ENCODE data around the gene ZNF322.
"Not testable (repeated sequence)": the region's sequence is repeated elsewhere in the genome, so short reads cannot be mapped to it uniquely, and the experiment has no call there.

The ZNF322 gene, protein sequence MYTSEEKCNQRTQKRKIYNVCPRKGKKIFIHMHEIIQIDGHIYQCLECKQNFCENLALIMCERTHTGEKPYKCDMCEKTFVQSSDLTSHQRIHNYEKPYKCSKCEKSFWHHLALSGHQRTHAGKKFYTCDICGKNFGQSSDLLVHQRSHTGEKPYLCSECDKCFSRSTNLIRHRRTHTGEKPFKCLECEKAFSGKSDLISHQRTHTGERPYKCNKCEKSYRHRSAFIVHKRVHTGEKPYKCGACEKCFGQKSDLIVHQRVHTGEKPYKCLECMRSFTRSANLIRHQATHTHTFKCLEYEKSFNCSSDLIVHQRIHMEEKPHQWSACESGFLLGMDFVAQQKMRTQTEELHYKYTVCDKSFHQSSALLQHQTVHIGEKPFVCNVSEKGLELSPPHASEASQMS

DNA sequence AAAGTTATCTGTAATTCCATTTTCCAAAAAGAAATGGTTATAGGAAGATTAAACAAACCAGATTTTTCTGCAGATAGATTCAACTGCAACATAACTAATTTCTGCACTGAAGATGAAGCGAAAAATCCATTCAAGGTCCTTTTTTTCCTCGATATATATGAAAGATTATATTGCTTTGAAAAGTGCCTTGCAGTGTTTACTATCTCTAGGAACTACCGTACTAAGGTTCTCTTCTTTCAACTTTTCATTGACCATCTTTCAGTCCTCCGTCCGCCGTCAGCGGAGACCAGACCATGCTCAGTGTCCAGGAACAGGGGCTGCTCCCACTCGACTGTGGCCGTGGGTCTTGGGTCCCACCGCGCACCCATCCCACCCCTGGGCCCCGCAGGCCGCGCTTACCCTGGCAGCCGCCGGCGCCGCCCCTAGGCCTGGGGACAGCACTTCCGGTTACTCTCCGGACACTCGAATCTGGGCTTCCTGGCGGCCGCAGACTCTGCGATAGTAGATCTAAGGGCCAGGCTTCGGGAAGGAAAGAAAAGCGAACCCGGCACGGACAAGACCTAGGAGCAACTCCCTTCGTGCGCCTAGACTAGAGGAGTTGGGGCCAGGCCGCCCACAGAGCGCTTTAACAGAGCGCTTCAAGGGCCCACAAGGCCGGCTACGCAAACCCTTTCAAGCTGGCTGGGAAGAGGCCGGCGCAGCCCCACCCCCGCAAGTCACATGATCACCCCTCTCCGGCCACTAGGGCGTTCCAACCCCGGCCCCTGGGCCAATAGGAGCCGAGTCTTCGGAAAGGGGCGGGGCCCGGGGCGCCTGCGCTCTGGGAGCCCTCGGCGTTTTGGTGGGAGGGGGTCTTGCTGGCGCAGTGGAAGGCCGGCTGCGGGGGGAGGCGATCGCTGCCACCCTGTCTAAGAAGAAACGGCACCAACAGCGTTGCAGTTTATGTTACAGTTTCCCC lies at the start of gene ZNF322:
ZNF322 (minus strand) TSS at position 705 of the 958 bp plus-strand sequence. CDS start 21,193 bp downstream, outside the sequence.
- peak; percentile 80 to 83 for DNase-seq

DNA sequence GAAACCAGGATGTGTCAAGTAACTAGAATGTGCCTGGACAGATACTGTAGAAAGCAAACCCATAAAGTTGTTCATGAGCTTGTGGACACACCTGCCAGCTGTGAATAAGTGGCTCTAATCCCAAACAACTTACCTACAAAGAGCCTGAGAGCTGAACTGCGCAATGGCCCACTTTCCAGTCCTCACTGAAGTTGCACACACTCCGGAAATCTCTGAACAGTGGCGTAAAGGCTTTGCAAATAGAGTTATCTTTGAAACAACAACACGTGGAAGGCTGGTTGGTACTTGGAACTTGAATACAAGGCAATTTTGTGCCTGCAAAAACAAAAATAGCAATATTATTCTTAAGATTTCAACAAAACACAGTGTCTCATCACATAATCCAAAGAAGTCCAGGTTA lies 46.2 kb upstream of the ZNF322 start:
- DNase-seq: not testable (repeated sequence)

DNA sequence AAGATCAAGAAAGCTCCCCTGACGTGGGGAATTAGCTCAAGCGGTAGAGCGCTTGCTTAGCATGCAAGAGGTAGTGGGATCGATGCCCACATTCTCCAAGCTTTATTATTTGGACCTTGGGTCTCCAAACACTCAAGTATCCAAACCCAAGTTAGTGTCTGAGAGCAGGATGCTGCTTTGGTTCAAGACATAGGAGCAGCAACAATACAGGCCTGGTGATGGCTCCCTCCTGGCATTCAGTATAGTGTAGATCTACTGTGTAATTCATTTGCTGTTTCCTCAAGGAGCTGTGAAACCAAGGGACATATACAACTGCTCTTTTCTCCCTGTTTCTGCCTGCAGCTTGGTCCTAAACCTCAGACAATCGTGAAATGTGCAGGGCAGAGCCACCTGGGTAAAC lies 45.8 kb upstream of the ZNF322 start:
- DNase-seq: not testable (repeated sequence)

GRCh38 chr6:26701023-26701747 lies 41.6 kb upstream of the ZNF322 start:
- DNase-seq: not testable (repeated sequence)

DNA sequence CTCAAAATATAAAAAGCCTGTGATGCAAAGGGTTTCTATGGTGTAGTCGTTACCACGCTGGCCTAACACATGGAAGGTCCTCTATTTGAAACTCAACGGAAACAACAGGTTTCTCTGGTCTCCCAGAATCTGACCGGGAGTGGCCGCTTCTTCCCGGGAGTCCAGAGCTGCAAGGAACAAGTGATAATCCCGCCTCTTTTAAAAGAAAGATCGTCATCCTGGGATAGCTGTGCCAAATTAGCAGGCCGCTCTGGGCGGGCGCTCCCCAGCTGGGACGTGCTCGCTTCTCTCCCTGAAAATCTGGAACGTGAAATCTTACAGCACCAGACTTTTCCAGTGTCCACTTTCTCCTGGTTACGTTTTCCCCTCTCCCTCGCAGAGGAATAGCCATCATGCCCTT lies 38.0 kb upstream of the ZNF322 start:
- DNase-seq: not testable (repeated sequence)

GRCh38 chr6:26689324-26689947 lies 29.9 kb upstream of the ZNF322 start:
- not testable (repeated sequence) for DNase-seq

GRCh38 chr6:26682435-26683042 lies 23.0 kb upstream of the ZNF322 start:
- DNase-seq: not testable (repeated sequence)

- not testable (repeated sequence) for DNase-seq
Observed at GRCh38 chr6:26673287-26673686, 13.7 kb upstream of the ZNF322 start.

GRCh38 chr6:26670558-26670957 lies 11.0 kb upstream of the ZNF322 start:
- not testable (repeated sequence) for DNase-seq

DNA sequence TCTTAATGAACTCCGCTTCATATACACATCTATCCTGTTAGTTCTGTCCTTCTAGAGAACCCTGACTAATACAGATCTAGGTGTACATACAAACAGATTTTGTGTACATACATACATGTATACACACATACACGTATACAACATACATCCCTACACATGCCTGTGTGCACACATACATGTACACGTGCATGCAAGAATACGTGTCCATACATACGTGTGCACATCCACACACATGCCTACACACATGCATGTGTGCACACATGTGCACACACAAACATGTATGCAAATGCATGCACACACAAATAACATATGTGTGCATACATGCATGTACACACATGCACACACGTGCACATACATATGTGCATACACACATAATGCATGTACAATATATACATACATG lies 10.5 kb upstream of the ZNF322 start:
- not testable (repeated sequence) for DNase-seq

GRCh38 chr6:26660000-26660361 lies 435 bp upstream of the ZNF322 start:
- peak; percentile 14 to 15 for DNase-seq

DNA sequence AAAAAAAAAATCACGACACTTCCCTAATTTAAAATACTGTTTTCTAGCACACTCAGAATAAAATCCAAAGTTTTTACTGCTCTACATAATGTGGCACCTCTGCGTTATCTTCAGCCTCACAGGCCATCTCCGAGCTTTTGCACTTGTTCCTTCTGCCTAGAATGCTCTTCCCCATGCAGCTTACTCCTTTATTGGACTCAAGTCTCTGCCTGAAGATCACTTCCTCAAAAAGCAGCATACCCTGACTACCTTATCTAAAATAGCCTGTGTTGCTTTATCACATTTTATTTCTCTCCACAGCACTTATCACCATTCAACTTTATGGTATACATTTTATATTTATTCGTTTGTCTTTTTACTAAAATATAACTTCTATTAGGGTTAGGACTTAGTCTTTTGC lies 2.3 kb downstream of the ZNF322 start:
- DNase-seq: no peak

DNA sequence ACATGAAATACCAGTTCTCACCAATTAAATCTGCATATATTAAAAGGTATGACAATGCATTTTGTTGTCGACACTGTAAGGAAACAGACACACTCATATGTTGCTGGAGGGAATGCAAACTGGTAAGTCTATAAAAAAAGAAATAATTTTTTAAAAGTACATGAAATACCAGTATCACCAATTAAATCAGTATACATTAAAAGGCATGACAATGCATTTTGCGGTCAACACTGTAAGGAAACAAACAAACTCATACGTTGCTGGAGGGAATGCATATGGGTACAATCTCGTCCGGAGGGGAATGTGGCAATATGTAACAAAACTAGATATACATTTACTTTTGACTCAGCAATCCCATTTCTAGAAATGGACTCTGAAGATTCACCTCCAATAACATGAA lies 6.5 kb downstream of the ZNF322 start:
- no peak for DNase-seq

DNA sequence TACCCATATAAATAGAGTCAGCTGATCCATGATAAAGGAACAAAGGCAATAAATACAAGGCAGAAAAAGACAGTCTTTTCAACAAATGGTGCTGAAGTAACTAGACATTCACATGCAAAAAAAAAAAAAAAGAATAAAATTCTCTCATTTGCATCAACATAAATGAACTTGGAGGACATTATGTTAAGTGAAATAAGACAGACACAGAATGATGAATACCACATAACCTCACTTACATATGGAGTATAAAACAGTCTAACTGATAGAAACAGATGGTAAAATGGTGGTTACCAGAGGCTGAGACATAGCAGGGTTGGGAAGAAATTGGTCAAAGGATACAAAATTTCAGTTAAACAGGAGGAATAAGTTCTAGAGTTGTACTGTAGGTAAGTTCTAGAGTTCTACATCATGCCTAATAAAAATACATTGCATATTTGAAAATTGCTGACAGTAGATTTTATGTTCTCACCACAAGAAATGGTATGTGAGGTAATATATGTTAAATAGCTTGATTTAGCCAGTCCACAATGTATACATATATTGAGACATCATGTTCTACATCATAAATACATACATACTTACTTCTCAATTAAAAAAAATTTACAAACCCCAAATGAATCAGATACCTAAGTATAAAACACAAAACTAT lies 8.3 kb downstream of the ZNF322 start:
- DNase-seq: no peak

DNA sequence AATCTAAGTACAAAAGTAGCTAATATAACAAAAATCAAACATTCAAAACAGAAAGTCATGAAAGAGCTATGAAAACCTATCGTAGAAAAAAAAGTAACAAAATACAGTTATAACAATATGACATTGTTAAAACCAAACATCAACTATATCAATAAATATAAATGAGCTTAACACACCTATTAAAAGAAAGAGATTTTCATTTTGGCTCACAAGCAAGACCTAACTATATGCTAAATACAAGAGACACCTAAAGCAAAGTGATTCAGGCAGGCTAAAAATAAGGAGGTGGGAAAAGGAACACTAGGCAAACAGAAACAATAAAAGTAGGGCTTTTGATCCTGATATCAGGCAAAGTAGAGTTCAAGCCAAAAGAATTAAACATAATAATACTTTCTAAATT lies 13.5 kb downstream of the ZNF322 start:
- DNase-seq: no peak

- DNase-seq: no peak
Observed at GRCh38 chr6:26640806-26641205, 18.7 kb downstream of the ZNF322 start.

GRCh38 chr6:26629359-26629758 lies 30.2 kb downstream of the ZNF322 start:
- DNase-seq: no peak

DNA sequence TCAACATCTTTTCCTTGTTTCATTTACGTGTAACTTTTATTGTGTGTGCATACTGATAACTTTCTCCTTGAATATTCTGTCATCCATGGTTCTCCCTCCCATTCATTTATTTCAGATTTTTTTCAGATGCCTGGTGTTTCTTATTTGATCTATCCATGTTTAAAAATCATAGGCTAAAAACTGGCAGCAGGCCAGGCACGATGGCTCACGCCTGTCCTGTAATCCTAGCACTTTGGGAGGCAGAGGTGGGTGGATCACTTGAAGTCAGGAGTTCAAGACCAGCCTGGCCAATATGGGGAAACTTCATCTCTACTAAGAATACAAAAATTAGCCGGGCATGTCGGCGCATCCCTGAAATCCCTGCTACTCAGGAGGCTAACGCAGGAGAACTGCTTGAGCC lies 31.7 kb downstream of the ZNF322 start:
- no peak for DNase-seq

GRCh38 chr6:26624557-26624956 lies 35.0 kb downstream of the ZNF322 start:
- no peak for DNase-seq

DNA sequence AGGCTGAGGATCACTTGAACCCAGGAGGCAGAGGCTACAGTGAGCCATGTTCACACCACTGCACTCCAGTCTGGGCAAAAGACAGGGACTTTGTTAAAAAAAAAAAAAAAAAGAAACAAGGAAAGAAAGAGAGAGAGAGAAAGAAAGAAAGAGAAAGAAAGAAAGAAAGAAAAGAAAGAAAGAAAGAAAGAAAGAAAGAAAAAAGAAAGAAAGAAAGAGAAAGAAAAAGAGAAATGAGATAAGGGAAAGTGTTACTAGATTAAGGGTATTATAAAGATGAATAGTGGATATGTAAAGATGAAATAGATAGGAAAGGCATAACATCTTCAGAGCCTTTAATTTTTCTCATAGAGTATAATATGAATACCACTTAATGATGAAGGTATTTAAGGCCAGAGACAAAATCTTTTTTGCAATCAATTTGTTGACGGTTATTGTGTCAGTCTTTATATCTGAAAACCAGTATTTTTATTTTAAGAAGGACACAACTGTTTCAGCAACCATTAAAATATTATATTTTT lies 36.1 kb downstream of the ZNF322 start:
- DNase-seq: no peak

Data from activated CD4-positive, alpha-beta T cell treated with anti-CD3 and anti-CD28 coated beads for 4 hours (primary cell).